GM21381 (cell line): Measurements from ENCODE around the gene EEF1AKMT4.

Source experiments
- ATAC-seq: cut with Tn5 transposase; IDR thresholded peaks from one replicate; pipeline ENCODE4 v1.9.1; 2021; ENCODE audit warnings: mild to moderate bottlenecking, moderate library complexity; ENCODE audit not compliant: unreplicated experiment

Gene EEF1AKMT4

GRCh38 chr3:184249412-184250166 is at the start of gene EEF1AKMT4:
Gene EEF1AKMT4 (plus strand): TSS chr3:184249672. CDS start chr3:184249695, 23 bp downstream.
- ATAC-seq = peak; percentile 87

GRCh38 chr3:184200825-184201224 is 48.6 kb upstream of the EEF1AKMT4 start:
- ATAC-seq = no peak

- no peak for ATAC-seq
Measured at GRCh38 chr3:184203526-184203925, 45.9 kb upstream of the EEF1AKMT4 start.

- no peak for ATAC-seq
Measured at GRCh38 chr3:184209146-184209923, 40.1 kb upstream of the EEF1AKMT4 start.

GRCh38 chr3:184211297-184211696 is 38.2 kb upstream of the EEF1AKMT4 start:
- ATAC-seq = no peak

GRCh38 chr3:184211718-184212117 is 37.8 kb upstream of the EEF1AKMT4 start:
- ATAC-seq = no peak

- ATAC-seq = no peak
Measured at GRCh38 chr3:184218814-184219213, 30.7 kb upstream of the EEF1AKMT4 start.

- ATAC-seq = no peak
Measured at GRCh38 chr3:184222521-184222920, 27.0 kb upstream of the EEF1AKMT4 start.

GRCh38 chr3:184223946-184224345 is 25.5 kb upstream of the EEF1AKMT4 start:
- no peak for ATAC-seq

- ATAC-seq = no peak
Measured at GRCh38 chr3:184227481-184227935, 22.0 kb upstream of the EEF1AKMT4 start.

- ATAC-seq = no peak
Measured at GRCh38 chr3:184228376-184229137, 20.9 kb upstream of the EEF1AKMT4 start.

GRCh38 chr3:184229394-184230080 is 19.9 kb upstream of the EEF1AKMT4 start, which contains the start of gene VWA5B2:
Gene VWA5B2 (plus strand): TSS chr3:184229585. CDS start chr3:184230529, 944 bp downstream.
- ATAC-seq = peak; percentile 71

GRCh38 chr3:184230081-184230602 is 19.3 kb upstream of the EEF1AKMT4 start:
- peak; percentile 8 for ATAC-seq

- ATAC-seq = no peak
Measured at GRCh38 chr3:184230603-184231528, 18.6 kb upstream of the EEF1AKMT4 start.

GRCh38 chr3:184231671-184232070 is 17.8 kb upstream of the EEF1AKMT4 start:
- no peak for ATAC-seq

- ATAC-seq = no peak
Measured at GRCh38 chr3:184233127-184233843, 16.2 kb upstream of the EEF1AKMT4 start.

GRCh38 chr3:184234224-184234623 is 15.2 kb upstream of the EEF1AKMT4 start:
- ATAC-seq = no peak

- ATAC-seq = no peak
Measured at GRCh38 chr3:184234671-184235380, 14.6 kb upstream of the EEF1AKMT4 start.
